ENCODE data around the gene EXOSC5. TPM values are rescaled to one million over a fixed set of nuclear protein-coding genes. Genes with fewer than 3 reads are reported as not detected.

The EXOSC5 gene
- total RNA-seq = 15.2 TPM

DNA sequence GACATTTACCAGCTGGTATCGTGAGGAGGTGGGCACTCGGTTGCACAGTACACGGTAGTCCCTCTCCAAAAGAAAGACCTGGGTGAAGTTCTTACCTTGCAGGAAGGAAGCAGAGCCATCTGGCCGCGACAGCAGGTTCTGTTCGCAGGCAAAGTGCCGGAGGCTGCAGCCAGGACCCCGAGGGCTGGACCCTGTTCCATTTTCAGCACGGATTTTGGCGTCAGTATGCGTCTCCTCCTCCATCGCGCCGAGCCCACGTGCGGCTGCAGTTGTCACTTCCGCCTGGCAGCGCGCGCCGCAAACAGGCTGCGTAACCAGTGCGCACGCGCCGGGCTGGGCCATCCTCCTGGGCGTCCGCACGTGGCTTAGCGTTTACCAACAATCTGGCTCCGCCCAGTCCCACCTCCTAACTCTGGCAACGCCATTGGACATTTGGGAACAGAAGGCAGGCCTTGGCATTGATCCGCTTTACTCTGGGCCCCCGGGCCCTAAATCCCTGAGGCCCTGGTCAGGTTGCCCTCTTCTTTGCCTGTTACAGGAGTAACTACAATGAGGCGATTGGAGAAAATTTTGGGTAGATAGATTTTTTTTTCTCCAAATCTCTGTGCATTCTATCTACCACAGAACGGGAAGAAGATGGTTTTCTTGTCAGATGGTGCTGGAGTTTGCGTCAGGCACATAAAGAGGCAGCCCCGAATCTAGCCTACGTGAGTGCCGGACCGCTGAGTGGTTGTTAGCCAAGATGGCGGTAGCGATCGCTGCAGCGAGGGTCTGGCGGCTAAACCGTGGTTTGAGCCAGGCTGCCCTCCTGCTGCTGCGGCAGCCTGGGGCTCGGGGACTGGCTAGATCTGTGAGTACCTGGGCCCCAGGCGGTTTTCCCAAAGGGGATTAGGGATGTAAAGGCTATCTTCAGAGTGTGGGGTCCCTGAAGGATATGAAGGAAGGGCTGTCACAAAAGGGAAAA lies at the start of gene EXOSC5, which contains the start of gene BCKDHA:
Gene EXOSC5, minus strand, starts transcription at position 274 of the 964 bp plus-strand sequence. Its CDS starts 31 bp downstream, at position 243.
Gene BCKDHA, plus strand, starts transcription at position 733 of the 964 bp plus-strand sequence. Its CDS starts 10 bp downstream, at position 743.
- DNase-seq (ENCODE audit: extremely low spot score in 2 of 2) = peak; percentile 98 to 99
- intact Hi-C loops (cut with DNase I) = no loop called here
- Histone ChIP-seq H3K36me3 (no peaks in the 10 kb centered on the region), H3K4me3 (peak within 1 kb of the TSS; percentile 71 to 98), H3K9me3 (no peaks in the 10 kb centered on the region), H3K4me1 (peaks cover 54% of the 10 kb centered on the region), H3K27me3 (no peaks in the 10 kb centered on the region), H3K27ac (peak within 1 kb of the TSS; percentile 90)
- TF ChIP-seq, protein P1, sequence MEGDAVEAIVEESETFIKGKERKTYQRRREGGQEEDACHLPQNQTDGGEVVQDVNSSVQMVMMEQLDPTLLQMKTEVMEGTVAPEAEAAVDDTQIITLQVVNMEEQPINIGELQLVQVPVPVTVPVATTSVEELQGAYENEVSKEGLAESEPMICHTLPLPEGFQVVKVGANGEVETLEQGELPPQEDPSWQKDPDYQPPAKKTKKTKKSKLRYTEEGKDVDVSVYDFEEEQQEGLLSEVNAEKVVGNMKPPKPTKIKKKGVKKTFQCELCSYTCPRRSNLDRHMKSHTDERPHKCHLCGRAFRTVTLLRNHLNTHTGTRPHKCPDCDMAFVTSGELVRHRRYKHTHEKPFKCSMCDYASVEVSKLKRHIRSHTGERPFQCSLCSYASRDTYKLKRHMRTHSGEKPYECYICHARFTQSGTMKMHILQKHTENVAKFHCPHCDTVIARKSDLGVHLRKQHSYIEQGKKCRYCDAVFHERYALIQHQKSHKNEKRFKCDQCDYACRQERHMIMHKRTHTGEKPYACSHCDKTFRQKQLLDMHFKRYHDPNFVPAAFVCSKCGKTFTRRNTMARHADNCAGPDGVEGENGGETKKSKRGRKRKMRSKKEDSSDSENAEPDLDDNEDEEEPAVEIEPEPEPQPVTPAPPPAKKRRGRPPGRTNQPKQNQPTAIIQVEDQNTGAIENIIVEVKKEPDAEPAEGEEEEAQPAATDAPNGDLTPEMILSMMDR (IDR thresholded peaks at IDR 0.05) = no peak
- TF ChIP-seq POLR2A (IDR thresholded peaks at IDR 0.05) = no peak
- TF ChIP-seq POLR2AphosphoS5 (IDR thresholded peaks at IDR 0.05; ENCODE audit: insufficient read depth in 1 of 2, low read depth in 1 of 2) = peak; percentile 86 to 99

DNA sequence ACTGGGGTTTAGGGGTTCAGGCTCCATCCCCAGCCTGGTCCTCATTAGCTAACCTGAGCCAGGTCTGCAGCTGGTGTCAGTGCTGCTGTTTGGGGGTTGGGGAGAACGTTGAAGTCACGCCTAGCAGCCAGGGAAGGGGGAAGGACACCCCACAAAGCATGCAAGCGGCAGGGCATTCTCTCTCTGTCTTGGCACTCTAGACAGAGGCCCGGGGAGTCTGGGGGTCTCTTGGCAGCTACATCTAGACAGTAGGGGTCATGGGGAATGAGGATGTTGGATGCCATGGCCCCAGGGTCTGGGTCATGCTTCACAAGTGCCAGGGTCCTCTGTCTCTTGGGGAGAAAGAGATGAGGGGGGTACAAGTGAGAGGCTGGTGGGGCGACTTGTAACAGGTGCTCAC lies 48.4 kb upstream of the EXOSC5 start:
- Histone ChIP-seq H3K4me1 (peaks cover 11% of the 10 kb centered on the region), H3K9me3 (no peaks in the 10 kb centered on the region), H3K36me3 (no peaks in the 10 kb centered on the region), H3K4me3 (no peak overlapping the region), H3K27ac (no peak overlapping the region), H3K27me3 (no peaks in the 10 kb centered on the region)
- TF ChIP-seq, protein P1 (IDR thresholded peaks at IDR 0.05) = no peak
- TF ChIP-seq POLR2AphosphoS5 (IDR thresholded peaks at IDR 0.05; ENCODE audit: insufficient read depth in 1 of 2, low read depth in 1 of 2) = no peak
- TF ChIP-seq POLR2A (IDR thresholded peaks at IDR 0.05) = no peak
- no peak for DNase-seq (ENCODE audit: extremely low spot score in 2 of 2)
- intact Hi-C loops (cut with DNase I) = no loop called here

DNA sequence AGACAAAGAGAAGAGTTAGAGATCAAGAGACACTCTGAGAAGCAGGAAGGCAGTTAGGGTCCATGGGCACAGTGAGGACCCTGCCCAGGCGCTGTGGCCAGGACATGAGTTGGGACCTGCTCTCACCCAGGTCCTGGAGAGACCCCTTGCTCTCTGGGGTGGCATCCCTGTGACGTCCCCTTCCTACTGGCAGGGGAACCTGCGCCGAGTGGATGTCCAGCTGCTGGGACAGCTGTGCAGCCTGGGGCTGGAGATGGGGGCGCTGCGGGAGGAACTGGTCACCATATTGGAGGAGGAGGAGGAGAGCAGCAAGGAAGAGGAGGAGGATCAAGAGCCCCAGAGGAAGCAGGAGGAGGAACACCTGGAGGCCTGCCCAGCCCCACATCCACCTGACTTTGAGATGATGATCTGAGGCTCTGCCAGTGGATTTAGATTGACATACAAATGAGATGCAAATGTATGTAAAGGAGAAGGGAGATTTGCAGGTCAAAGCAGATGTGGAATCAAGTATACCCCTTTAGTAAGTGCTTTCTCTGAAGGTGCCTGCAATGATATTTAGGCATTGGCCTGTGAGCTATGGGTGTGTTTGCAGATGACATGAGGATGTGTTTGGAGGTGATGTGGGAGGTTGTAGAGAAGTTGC lies 46.8 kb upstream of the EXOSC5 start:
- H3K27me3 ChIP-seq = no peaks in the 10 kb centered on the region
- intact Hi-C loops (cut with DNase I) = no loop called here
- no peaks in the 10 kb centered on the region for H3K9me3 ChIP-seq
- no peak overlapping the region for H3K27ac ChIP-seq
- no peaks in the 10 kb centered on the region for H3K36me3 ChIP-seq
- H3K4me3 ChIP-seq = no peak overlapping the region
- no peak for DNase-seq (ENCODE audit: extremely low spot score in 2 of 2)
- H3K4me1 ChIP-seq = peaks cover 17% of the 10 kb centered on the region
- TF ChIP-seq POLR2A (IDR thresholded peaks at IDR 0.05) (no peak), POLR2AphosphoS5 (IDR thresholded peaks at IDR 0.05; ENCODE audit: insufficient read depth in 1 of 2, low read depth in 1 of 2) (no peak)

DNA sequence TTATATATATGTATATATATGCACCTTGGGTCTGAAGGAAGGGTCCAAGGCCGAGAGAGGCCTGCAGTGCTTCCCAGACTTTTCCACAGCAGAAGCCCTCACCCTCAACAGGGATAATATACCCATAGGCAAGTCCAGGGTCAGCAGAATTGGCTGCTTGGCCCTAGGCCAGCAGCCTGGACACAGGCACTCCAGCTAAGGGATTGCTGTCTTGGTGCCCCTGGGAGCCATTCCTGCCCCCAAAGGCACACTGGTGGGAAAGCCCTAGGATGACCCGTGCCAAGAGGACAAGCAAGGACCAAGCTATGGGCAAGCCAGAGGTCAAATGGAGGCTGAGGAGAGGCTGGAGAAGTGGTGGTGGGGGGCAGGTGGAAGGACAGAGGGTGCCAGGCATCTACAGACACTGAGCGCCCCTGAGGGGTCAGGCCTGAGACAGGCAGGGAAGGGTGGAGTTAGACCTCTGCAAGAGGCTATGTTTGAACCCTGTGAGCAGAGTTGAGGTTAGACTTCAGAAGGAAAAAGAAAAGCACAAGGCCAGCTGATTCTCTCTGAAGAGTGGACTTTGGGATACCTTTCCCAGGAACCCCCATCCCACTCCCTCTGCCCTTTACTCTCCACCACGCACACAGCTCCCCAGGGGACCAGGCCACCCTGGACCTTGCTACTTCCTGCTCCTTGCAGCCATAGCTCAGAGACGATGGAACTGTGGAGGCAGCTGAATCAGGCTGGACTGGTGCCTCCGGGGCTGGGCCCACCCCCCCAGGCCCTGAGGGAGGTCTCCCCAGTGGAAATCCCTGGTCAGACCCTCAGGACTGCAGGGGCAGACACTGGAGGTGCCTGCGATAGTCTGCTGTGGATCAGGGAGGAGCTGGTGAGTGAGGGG lies 45.6 kb upstream of the EXOSC5 start, which contains the start of gene ERICH4:
Gene ERICH4, plus strand, starts transcription at position 684 of the 883 bp plus-strand sequence. Its CDS starts 14 bp downstream, at position 698.
- H3K9me3 ChIP-seq = no peaks in the 10 kb centered on the region
- TF ChIP-seq, protein P1 (IDR thresholded peaks at IDR 0.05) = no peak
- no peak for TF ChIP-seq POLR2AphosphoS5 (IDR thresholded peaks at IDR 0.05; ENCODE audit: insufficient read depth in 1 of 2, low read depth in 1 of 2)
- TF ChIP-seq POLR2A (IDR thresholded peaks at IDR 0.05) = no peak
- no peak within 1 kb of the TSS for H3K4me3 ChIP-seq
- H3K27ac ChIP-seq = no peak within 1 kb of the TSS
- no peak for DNase-seq (ENCODE audit: extremely low spot score in 2 of 2)
- H3K4me1 ChIP-seq = peaks cover 20% of the 10 kb centered on the region
- H3K36me3 ChIP-seq = no peaks in the 10 kb centered on the region
- H3K27me3 ChIP-seq = no peaks in the 10 kb centered on the region
- intact Hi-C loops (cut with DNase I) = no loop called here
